ACHN (cell line): ENCODE measurements around the gene SMOC2.
A peak's percentile ranks its signal among the peaks of the same experiment; 100 is the strongest.

Source experiments
- DNase-seq: peaks from one replicate; pipeline ENCODE4 v3.0.0-alpha.2; 2015
- in situ Hi-C: cut with HindIII; loops from 2 replicates; pipeline ENCODE4 v1.10.0; 2017; ENCODE audit warnings: low sequenced_read_pairs, low pct_ligation_motif_present, low pct_unique_long_range_greater_than_20kb

Gene SMOC2

GRCh38 chr6:168620578-168620977 is 179.6 kb downstream of the SMOC2 start:
- in situ Hi-C loops: no loop called here
- no peak for DNase-seq

- DNase-seq: no peak
- in situ Hi-C loops: no loop called here
Measured at GRCh38 chr6:168623736-168624135, 182.8 kb downstream of the SMOC2 start.

- in situ Hi-C loops: no loop called here
- DNase-seq: no peak
Measured at GRCh38 chr6:168624540-168624939, 183.6 kb downstream of the SMOC2 start.

GRCh38 chr6:168624948-168625347 is 184.0 kb downstream of the SMOC2 start:
- in situ Hi-C loops: no loop called here
- DNase-seq: no peak

GRCh38 chr6:168625602-168626001 is 184.6 kb downstream of the SMOC2 start:
- in situ Hi-C loops: no loop called here
- DNase-seq: no peak

- no peak for DNase-seq
- in situ Hi-C loops: no loop called here
Measured at GRCh38 chr6:168626046-168626602, 185.1 kb downstream of the SMOC2 start.

- DNase-seq: no peak
- in situ Hi-C loops: no loop called here
Measured at GRCh38 chr6:168627506-168628175, 186.7 kb downstream of the SMOC2 start.

GRCh38 chr6:168628176-168628553 is 187.2 kb downstream of the SMOC2 start:
- in situ Hi-C loops: no loop called here
- no peak for DNase-seq

GRCh38 chr6:168628732-168629245 is 187.8 kb downstream of the SMOC2 start:
- no peak for DNase-seq
- in situ Hi-C loops: no loop called here

GRCh38 chr6:168631564-168631963 is 190.6 kb downstream of the SMOC2 start:
- DNase-seq: no peak

GRCh38 chr6:168632694-168633093 is 191.7 kb downstream of the SMOC2 start:
- in situ Hi-C loops: no loop called here
- no peak for DNase-seq

More at GRCh38 chr6:168631564-168631963, 190.6 kb downstream of the SMOC2 start:
- in situ Hi-C loops: no loop called here

- no peak for DNase-seq
- in situ Hi-C loops: no loop called here
Measured at GRCh38 chr6:168634541-168635328, 193.8 kb downstream of the SMOC2 start.

- no peak for DNase-seq
- in situ Hi-C loops: no loop called here
Measured at GRCh38 chr6:168636147-168637004, 195.4 kb downstream of the SMOC2 start.

- in situ Hi-C loops: no loop called here
- DNase-seq: no peak
Measured at GRCh38 chr6:168637834-168638233, 196.8 kb downstream of the SMOC2 start.

GRCh38 chr6:168638468-168639271 is 197.7 kb downstream of the SMOC2 start:
- no peak for DNase-seq
- in situ Hi-C loops: no loop called here

- no peak for DNase-seq
- in situ Hi-C loops: no loop called here
Measured at GRCh38 chr6:168640181-168640580, 199.2 kb downstream of the SMOC2 start.

- in situ Hi-C loops: no loop called here
- DNase-seq: peak; percentile 11
Measured at GRCh38 chr6:168640768-168641167, 199.8 kb downstream of the SMOC2 start.

- peak; percentile 72 for DNase-seq
- in situ Hi-C loops: no loop called here
Measured at GRCh38 chr6:168641446-168641845, 200.5 kb downstream of the SMOC2 start.
